T-helper 2 cell (primary cell): ENCODE data around the gene ING5.

ENCODE experiments used
- DNase-seq, 5 experiments: peaks; one replicate each; pipeline versions ENCODE4 v3.0.0 to v3.0.0-alpha.2; 2012 to 2022

ING5 gene

GRCh38 chr2:241708879-241709278 is 7.0 kb downstream of the ING5 start:
- DNase-seq, result no peak

GRCh38 chr2:241719093-241719492 is 17.3 kb downstream of the ING5 start:
- no peak for DNase-seq

- DNase-seq, result no peak
Observed at GRCh38 chr2:241720099-241720498, 18.3 kb downstream of the ING5 start.

GRCh38 chr2:241720560-241720959 is 18.7 kb downstream of the ING5 start:
- DNase-seq, result no peak

DNA sequence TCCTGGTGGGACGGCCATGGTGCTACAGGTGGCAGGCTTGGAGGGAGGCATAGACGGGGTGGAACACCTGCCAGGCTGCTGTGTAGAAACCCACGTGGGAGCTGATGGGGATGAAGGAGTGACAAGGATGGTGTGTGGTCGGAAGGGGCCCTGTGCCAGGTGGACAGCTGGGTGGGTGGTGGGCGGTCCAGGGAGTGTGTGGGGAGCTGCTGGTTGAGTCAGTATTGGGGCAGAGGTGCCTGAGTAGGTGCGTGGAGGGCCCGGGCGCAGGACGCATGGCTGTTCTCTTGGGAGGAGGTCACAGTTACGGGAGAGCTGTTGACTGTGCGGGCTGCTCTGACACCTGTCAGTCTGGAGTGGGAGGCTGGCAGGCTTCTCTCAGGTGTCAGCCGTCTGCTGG is 20.0 kb downstream of the ING5 start:
- DNase-seq, result no peak

DNA sequence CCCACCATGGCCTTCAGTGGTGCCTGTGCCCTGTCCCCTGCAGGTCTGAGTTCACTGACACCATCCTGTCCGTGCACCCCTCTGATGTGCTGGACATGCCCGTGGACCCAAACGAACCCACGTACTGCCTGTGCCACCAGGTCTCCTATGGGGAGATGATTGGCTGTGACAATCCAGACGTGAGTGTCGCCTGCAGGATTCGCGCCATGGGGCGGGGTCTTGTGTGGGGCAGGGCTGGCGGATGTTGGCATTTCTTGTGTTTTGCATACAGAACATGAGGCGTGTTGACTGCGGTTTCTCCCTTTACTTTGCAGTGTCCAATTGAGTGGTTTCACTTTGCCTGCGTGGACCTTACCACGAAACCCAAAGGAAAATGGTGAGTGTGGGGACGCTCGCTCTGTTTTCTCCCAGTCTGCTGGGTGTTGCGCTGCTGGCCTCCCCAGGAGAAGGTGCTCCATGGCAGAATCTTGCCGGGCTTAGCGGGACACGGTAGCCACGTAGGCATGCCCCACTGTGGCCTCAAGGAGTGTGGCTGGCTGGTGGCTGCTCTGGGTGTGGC is 21.1 kb downstream of the ING5 start:
- no peak for DNase-seq

DNA sequence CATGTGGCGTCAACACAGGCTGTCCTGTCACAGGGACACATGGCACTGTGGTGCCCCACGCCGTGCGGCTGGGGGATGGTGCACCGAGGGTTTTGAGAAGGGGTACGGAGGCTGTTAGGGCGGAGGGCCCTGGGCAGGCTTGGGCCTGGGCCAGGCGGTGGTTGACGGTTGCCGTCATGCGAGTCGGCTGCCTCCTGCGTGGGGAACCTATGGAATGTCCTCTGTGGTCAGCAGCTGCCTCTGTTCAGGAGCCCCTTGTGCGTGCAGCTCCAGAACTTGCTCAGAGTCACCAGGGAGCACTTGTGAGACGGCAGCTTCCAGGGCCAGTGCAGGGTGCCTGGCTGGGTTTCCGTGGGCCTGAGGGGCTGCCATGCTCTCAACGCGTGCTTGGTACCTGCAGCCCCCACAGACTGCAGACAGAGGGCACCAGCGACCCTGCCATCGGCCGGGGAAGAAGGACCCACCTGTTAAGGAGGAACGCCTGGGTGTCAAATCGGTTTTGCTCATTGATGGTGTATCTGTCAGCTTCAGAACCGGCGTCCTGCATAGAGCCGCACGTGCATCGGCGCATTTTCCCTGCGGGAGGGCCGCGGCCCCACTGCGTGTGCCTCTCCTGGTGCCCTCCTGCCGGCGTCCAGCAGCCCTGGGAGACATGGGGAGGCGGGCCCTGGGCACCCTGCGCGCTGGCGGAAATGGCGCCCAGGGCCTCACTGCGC is 22.6 kb downstream of the ING5 start:
- DNase-seq, result no peak

- DNase-seq, result no peak
Observed at GRCh38 chr2:241724975-241725870, 23.4 kb downstream of the ING5 start.

- no peak for DNase-seq
Observed at GRCh38 chr2:241726459-241726858, 24.6 kb downstream of the ING5 start.

- DNase-seq, result no peak
Observed at GRCh38 chr2:241728000-241728399, 26.2 kb downstream of the ING5 start.

GRCh38 chr2:241728627-241729026 is 26.8 kb downstream of the ING5 start:
- no peak for DNase-seq

DNA sequence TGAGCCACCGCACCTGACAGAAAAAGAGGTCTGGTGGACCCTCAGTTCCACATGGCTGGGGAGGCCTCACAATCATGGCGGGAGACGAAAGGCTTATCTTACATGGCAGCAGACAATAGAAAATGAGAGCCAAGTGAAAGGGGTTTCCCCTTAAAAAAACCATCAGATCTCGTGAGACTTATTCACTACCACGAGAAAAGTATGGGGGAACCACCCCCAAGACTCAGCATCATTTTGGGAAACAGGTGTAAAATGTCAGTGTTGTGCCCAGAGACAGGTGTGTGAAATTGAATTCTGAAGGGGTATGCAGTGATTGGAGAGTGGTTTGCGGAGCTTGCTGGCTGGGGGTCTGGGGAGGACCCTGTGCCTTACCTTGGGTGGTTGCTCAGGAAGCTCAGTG is 28.0 kb downstream of the ING5 start:
- no peak for DNase-seq

GRCh38 chr2:241730671-241731293 is 28.9 kb downstream of the ING5 start:
- peak in 1 of 5 experiments; percentile 28 for DNase-seq

- DNase-seq, result peak in 3 of 5 experiments; percentile 33 to 59 (median 51)
Observed at GRCh38 chr2:241732513-241733186, 30.8 kb downstream of the ING5 start.

DNA sequence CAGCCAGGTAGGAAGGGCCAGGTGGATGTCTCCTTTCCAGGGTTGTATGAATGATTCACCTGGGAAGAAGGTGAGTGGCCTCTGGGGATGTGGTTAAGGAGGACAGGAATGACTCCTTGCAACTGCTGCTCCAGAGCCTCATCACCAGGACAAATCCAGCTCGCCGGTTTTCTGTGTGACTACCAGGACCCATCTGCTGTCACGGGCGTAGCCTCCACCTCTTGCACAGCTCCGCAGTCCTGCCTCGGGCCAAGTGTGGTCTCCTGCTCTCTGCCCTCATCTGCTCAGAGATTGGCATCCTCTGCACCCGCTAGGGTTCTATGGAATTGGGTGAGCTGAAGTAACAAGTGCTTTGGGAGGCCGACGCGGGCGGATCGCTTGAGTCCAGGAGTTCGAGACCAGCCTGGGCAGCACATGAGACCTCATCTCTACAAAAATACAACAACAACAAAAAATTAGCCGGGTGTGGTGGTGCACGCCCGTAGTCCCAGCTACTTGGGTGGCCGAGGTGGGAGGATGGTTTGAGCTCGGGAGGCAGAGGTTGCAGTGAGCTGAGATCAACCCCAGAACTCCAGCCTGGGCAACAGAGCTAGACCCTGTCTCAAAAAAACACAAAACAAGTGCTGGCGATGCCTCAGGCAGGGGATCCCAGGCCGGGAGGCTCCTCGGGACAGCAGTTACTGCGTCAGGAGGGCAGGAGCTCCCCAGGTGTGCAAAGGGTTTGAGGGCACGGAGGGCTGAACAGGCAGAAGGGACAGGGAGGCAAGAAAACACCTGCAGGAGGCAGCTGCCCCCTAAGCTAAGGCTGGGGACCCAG is 31.8 kb downstream of the ING5 start:
- DNase-seq, result no peak

DNA sequence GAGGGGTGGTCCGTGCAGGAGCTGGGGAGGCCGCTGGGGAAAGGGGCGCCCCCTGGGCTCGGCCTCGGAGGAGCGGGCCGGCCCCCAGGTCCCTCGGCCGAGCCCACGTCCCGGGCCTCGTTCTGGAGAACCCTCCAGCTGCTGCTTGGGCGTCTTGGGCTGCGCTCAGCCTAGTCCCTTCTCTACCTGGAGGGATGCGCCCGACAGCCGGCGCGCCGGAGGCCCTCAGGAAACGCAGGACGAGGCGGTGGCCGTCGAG is 32.3 kb downstream of the ING5 start:
- no peak for DNase-seq

DNA sequence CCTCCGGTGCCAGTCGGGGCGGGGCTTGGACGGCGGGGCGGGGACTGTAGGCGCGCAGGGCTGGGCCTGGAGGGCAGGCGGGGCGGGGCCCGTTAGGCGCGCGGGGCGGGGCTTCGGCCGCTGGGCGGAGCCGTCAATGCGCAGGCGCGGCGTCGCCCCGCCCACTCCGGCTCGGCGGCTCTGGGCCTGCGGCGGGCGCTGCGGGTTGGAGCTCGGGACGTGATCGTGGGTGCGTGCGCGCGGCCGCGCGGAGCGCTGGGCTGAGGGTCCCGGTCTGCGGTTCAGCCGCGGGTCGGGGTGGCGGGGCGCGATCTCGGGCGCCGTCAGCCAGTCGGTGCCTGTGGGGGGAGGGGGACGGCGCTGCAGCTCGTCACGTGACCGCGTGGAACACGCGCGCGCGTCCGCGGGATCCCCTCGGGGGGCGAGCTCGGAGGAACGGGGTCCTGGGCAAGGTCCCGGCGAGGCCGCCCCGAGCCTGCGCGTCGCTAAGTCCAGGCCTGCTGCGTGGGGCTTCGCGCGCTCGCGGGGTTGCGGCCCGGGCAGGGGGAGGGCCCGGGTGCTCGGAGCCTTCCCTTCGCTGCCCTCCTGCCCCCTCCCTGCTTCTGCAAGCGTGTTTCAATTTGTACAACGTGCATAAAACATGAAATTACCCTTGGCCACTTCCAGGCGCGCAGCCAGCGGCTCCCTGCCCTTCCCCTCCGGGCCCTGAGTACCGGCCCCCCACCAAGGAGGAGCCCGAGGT is 32.8 kb downstream of the ING5 start, which contains the start of gene D2HGDH:
D2HGDH (plus strand) TSS at position 164 of the 742 bp plus-strand sequence. CDS start 595 bp downstream, outside the sequence.
- peak; percentile 87 to 95 (median 88) for DNase-seq

- DNase-seq, result no peak
Observed at GRCh38 chr2:241736111-241736510, 34.3 kb downstream of the ING5 start.

DNA sequence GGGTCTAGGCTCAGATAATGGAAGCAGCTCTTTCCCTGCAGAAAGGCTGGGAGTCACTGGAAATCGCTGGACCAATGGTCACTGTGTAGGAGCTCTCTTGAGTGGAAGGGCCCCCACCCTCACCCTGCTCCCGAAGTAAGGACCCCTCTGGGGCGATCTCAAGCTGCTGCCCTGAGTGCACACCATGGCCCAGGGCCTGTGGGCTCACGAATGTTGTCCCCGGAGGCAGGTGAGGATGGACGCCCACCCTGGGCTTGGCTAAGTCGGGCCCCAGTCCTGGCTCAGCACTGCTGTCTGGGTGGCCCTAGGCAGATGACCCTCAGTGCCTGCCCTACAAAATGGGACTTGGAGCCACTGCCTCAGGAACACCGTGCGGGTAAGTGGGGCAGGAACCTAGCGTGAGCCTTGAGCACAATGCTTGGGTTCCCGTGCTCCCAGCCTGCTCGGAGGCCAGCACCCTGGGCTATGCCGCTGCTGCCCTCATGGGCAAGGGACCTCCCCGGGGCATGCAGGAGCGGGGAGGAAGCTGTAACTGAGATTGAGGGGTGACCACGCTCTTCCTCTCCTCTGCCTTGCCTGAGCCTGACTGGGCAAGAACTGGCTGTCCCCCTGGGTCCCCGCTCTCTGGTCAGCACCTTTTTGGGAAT is 36.3 kb downstream of the ING5 start:
- no peak for DNase-seq

- no peak for DNase-seq
Observed at GRCh38 chr2:241739177-241739576, 37.3 kb downstream of the ING5 start.

GRCh38 chr2:241739651-241740050 is 37.8 kb downstream of the ING5 start:
- peak in 2 of 5 experiments; percentile 34 to 39 for DNase-seq
